Muscle of leg (tissue), 16 donors: ENCODE measurements around the gene SLC39A10. TPM values are rescaled to one million over a fixed set of nuclear protein-coding genes. Genes with fewer than 3 reads are reported as not detected.

ENCODE experiments used
- DNase-seq: peaks from one replicate; pipeline ENCODE4 v3.0.0; 2013
- H3K27ac ChIP-seq: one replicate; pipeline ENCODE4 v1.5.1; 2013; ENCODE audit warnings: mild to moderate bottlenecking, low read length, control low read depth
- H3K27me3 ChIP-seq: one replicate; pipeline ENCODE4 v1.6.1; 2013; ENCODE audit warnings: low read length; ENCODE audit not compliant: control insufficient read depth, insufficient read depth
- H3K36me3 ChIP-seq: one replicate; pipeline ENCODE4 v1.6.1; 2013; ENCODE audit warnings: low read length; ENCODE audit not compliant: control insufficient read depth, insufficient read depth
- H3K4me1 ChIP-seq: one replicate; pipeline ENCODE4 v1.6.1; 2013; ENCODE audit warnings: low read length; ENCODE audit not compliant: control insufficient read depth, insufficient read depth
- H3K4me3 ChIP-seq: one replicate; pipeline ENCODE4 v1.5.1; 2013; ENCODE audit warnings: low read length, control low read depth
- H3K9me3 ChIP-seq: replicated peaks from 2 replicates; pipeline ENCODE4 v1.6.1; 2013; ENCODE audit warnings: low read depth, low read length; ENCODE audit not compliant: control insufficient read depth
- WGBS: methylation state at CpG from one replicate; pipeline ENCODE4 v1.1.5; 2013; ENCODE audit warnings: missing lambda C conversion rate; ENCODE audit not compliant: insufficient coverage; 5-methylcytosine and 5-hydroxymethylcytosine counted together
- long read RNA-seq, 11 donors: transcript quantifications; one replicate each; lab custom pipeline, GENCODE V29; 2026
- polyA plus RNA-seq, 8 donors: library from polyadenylated mRNA; unstranded; fragments of 120-200 nt; gene quantifications; one replicate each; pipeline versions ENCODE4 v1.2.1 to v1.2.3, GENCODE V29; 2013; ENCODE audit warnings: inconsistent platforms in 1 of 8, low replicate concordance in 1 of 8; ENCODE audit not compliant: insufficient read length in 8 of 8, insufficient read depth in 1 of 8
- total RNA-seq: library from RNA; stranded (reverse); fragments of 120-200 nt; gene quantifications from one replicate; pipeline ENCODE4 v1.2.4, GENCODE V29; 2013

The SLC39A10 gene, protein sequence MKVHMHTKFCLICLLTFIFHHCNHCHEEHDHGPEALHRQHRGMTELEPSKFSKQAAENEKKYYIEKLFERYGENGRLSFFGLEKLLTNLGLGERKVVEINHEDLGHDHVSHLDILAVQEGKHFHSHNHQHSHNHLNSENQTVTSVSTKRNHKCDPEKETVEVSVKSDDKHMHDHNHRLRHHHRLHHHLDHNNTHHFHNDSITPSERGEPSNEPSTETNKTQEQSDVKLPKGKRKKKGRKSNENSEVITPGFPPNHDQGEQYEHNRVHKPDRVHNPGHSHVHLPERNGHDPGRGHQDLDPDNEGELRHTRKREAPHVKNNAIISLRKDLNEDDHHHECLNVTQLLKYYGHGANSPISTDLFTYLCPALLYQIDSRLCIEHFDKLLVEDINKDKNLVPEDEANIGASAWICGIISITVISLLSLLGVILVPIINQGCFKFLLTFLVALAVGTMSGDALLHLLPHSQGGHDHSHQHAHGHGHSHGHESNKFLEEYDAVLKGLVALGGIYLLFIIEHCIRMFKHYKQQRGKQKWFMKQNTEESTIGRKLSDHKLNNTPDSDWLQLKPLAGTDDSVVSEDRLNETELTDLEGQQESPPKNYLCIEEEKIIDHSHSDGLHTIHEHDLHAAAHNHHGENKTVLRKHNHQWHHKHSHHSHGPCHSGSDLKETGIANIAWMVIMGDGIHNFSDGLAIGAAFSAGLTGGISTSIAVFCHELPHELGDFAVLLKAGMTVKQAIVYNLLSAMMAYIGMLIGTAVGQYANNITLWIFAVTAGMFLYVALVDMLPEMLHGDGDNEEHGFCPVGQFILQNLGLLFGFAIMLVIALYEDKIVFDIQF
- total RNA-seq (24.3 TPM), polyA plus RNA-seq (10 to 100 TPM; 16.3 to 26.3 (median 19.3) TPM)
- long read RNA-seq, donor 1, full-length matches to known transcripts, result 1 of 10 reads
- long read RNA-seq, donor 1, partial matches to known transcripts, result 9 of 10 reads
- long read RNA-seq, donor 1, other reads (novel, unspliced or antisense), result 0 of 10 reads
- long read RNA-seq, donor 2, result 0 reads
- long read RNA-seq, donor 3, full-length matches to known transcripts, result 1 of 1 reads
- long read RNA-seq, donor 3, partial matches to known transcripts, result 0 of 1 reads
- long read RNA-seq, donor 3, other reads (novel, unspliced or antisense), result 0 of 1 reads
- long read RNA-seq, donor 4, result 0 reads
- long read RNA-seq, donor 5, full-length matches to known transcripts, result 3 of 59 reads
- long read RNA-seq, donor 5, partial matches to known transcripts, result 56 of 59 reads
- long read RNA-seq, donor 5, other reads (novel, unspliced or antisense), result 0 of 59 reads
- long read RNA-seq, donor 6, partial matches to known transcripts, result 7 of 7 reads
- long read RNA-seq, donor 6, other reads (novel, unspliced or antisense), result 0 of 7 reads
- long read RNA-seq, donor 7, full-length matches to known transcripts, result 2 of 16 reads
- long read RNA-seq, donor 7, partial matches to known transcripts, result 14 of 16 reads
- long read RNA-seq, donor 7, other reads (novel, unspliced or antisense), result 0 of 16 reads
- long read RNA-seq, donor 8, full-length matches to known transcripts, result 2 of 2 reads
- long read RNA-seq, donor 8, partial matches to known transcripts, result 0 of 2 reads
- long read RNA-seq, donor 8, other reads (novel, unspliced or antisense), result 0 of 2 reads
- long read RNA-seq, donor 9, partial matches to known transcripts, result 14 of 14 reads
- long read RNA-seq, donor 9, other reads (novel, unspliced or antisense), result 0 of 14 reads
- long read RNA-seq, donor 10, full-length matches to known transcripts, result 1 of 14 reads
- long read RNA-seq, donor 10, partial matches to known transcripts, result 13 of 14 reads
- long read RNA-seq, donor 10, other reads (novel, unspliced or antisense), result 0 of 14 reads
- long read RNA-seq, donor 11, full-length matches to known transcripts, result 2 of 7 reads
- long read RNA-seq, donor 11, partial matches to known transcripts, result 5 of 7 reads
- long read RNA-seq, donor 11, other reads (novel, unspliced or antisense), result 0 of 7 reads

DNA sequence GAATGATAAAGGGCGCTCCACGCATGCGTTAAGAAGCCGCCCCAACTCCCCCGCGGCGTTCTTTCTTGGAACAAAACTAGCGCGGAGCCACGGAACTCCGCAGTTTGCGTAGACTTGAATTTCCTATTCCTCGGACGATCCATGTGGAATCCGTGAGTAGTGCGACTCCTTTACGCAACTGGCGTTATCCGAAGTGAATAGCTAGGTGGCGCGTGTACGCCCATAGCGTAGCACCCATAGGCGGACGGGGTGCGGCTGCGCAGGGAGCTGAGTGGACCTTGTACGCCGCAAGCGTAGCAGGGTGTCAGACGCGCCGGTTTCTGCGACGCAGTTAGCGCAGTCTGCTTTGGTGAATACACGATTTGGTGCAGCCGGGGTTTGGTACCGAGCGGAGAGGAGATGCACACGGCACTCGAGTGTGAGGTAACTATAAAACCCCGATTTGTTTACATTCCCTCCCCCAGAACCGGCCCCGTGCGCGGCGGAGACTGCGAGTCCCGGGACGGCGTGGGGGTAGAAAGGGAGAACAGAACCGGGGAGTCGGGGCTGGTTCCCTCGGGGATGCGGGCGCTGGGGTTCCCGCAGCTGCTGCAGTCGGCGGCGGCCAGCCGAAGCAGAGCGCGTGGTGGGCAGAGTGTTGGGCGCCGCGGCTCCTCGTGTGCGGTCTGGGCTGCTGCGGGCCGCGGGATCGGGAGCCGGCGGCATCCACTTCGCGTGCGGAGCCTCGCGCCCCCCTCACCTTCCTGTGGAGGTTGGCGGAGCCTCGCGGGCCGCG, at the start of gene SLC39A10:
Gene SLC39A10, plus strand, starts transcription at position 368 of the 775 bp plus-strand sequence. CDS start 22,817 bp downstream, outside the sequence.
- peak within 1 kb of the TSS; percentile 97 for H3K27ac ChIP-seq
- H3K9me3 ChIP-seq, result no peaks in the 10 kb centered on the region
- DNase-seq, result peak; percentile 100
- peaks cover 4% of the 10 kb centered on the region for H3K4me1 ChIP-seq
- peak within 1 kb of the TSS; percentile 94 for H3K4me3 ChIP-seq
- under 1% methylated on average over 74 of the region's 85 CpGs for WGBS
- H3K36me3 ChIP-seq, result no peaks in the 10 kb centered on the region
- H3K27me3 ChIP-seq, result no peaks in the 10 kb centered on the region

DNA sequence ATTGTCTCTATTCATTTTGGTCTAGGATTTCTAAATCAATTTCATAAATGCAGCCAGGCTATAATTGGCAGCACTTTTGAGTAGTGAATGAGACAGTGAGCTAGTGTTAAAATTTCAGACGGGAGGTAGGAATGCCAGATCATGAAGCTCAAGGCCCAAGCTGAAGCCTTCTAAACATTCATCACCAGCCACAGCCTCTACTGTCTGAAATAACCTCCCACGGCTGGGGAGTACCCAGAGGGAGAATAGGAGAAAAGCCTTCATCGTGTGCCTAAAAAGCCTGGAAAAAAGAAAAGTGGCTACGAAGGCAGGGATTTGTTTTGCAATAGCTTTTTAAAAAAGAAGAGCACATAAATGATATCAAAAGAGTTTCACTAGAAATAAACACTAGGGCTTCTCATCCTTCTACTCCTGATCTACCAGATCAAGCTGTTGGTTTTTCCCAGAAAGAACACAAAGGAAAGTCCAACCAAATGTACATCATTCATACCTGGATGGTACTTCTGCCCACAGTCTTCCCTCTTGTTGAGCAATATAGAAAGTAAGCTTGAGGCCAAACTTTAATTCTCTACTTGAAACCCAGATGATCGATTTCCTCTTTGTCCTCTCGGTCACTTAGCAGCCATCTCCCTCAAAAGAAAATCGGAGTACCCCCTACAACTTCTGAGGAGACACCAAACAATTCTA, 48.1 kb upstream of the SLC39A10 start:
- no peak for DNase-seq
- Histone ChIP-seq H3K4me1 (peaks cover 3% of the 10 kb centered on the region), H3K27me3 (no peaks in the 10 kb centered on the region), H3K4me3 (no peak overlapping the region), H3K9me3 (no peaks in the 10 kb centered on the region), H3K27ac (no peak overlapping the region), H3K36me3 (no peaks in the 10 kb centered on the region)
- no CpG with 5 or more reads among the region's 7 CpGs for WGBS

DNA sequence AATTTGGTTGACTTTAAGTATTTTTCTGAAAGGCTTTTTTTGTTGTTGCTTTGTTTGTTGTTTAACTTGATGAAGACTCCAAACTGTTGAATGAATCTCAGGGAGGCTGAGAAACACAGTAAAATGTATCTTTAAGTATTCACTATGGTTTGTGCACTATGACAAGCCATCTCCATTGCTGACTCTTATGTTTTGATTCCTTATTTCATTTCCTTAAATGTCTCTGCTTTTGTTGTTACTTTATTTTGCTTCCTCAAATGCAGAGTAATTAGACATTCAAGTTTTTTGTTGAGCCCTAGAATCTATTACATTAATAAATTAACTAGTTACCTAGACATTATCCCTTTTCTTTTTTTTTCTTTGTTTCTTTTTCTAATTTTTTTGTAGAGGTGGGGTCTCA, 46.3 kb upstream of the SLC39A10 start:
- Histone ChIP-seq H3K9me3 (no peaks in the 10 kb centered on the region), H3K4me1 (peaks cover 3% of the 10 kb centered on the region), H3K4me3 (no peak overlapping the region), H3K36me3 (no peaks in the 10 kb centered on the region), H3K27me3 (no peaks in the 10 kb centered on the region), H3K27ac (no peak overlapping the region)
- DNase-seq, result peak; percentile 28

DNA sequence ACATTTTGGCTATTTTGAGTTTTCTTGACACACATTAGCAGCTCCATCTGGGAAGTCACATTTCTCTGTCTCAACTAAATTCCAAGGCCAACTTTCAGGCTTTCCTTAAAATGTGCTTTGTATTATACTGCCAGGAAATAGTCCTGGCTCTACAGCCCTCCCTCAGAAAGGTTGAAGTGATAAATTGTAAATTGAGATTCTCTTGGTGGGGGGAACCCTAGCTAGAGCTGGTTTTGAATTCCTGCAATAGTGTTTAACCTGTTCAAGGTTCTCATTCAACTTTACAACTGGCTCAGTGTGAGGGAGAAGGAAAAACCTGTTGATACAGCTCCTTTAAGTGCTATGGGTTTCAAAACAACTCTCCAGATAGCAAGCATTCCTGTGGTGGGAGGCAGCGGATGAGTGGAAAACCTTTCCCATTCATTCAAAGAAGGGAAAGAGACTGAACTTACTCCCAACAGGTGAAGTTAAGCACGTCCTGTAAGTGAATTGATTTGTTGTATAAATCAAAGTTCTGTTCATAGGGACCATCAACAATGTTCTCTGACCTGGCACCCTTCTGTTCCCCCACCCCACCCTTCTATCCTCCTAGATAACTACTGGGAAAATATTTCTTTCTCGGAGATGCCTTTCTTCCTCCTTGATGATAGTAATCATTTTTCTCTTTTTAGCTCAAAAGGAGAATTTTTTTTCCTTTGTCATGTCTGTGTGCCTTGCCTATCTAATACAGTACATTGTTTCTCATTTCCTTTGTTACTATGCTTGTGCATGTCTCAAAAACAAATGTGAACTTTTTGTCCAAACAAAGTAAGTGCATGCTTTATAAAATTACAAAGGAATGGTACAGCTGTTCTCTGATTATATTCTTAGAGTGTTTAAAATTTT, 44.2 kb upstream of the SLC39A10 start:
- peak overlapping the region; percentile 39 for H3K27ac ChIP-seq
- no peaks in the 10 kb centered on the region for H3K9me3 ChIP-seq
- DNase-seq, result peak; percentile 41
- peaks cover 3% of the 10 kb centered on the region for H3K4me1 ChIP-seq
- no CpG with 5 or more reads among the region's 3 CpGs for WGBS
- H3K36me3 ChIP-seq, result no peaks in the 10 kb centered on the region
- no peaks in the 10 kb centered on the region for H3K27me3 ChIP-seq
- H3K4me3 ChIP-seq, result no peak overlapping the region

DNA sequence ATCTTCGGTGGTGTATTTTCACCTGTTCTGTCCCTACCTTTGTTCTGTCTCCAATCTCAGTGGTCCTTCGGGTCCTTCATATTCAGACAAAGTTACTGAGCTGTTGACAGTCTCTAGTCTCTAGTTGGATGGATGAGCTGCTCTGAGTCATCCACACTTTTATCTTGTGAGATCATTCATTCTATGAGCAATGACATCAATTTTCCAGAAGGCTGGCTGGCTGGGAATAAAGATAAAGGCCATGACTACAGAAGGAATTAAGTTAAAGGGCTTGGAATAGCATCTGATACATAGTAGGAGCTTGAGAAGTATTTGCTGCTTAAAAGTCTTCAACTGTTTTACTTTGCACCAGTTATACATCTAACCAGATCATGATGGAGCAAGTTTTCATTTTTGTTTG, 43.1 kb upstream of the SLC39A10 start:
- WGBS, result no CpG with 5 or more reads among the region's 2 CpGs

DNA sequence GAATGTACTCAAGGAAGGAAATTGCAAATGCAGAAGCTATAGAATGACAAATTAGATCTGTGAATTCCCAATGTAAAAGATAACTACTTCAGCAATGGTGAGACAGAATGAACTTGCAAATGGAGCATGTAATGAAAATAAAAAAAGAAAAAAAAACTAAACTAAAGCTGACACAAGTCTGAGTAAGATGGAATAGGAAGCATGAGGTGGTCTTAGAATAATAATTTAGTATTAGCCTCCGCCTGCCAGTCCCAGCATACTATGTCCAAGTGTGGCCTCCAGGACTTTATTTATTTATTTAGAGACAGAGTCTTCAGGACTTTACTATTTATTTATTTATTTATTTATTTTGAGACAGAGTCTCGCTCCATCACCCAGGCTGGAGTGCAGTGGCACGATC, 37.4 kb upstream of the SLC39A10 start:
- no peaks in the 10 kb centered on the region for H3K36me3 ChIP-seq
- no peaks in the 10 kb centered on the region for H3K27me3 ChIP-seq
- WGBS, result no CpG with 5 or more reads among the region's 3 CpGs
- no peak for DNase-seq
- H3K9me3 ChIP-seq, result no peaks in the 10 kb centered on the region
- H3K27ac ChIP-seq, result no peak overlapping the region
- H3K4me1 ChIP-seq, result no peaks in the 10 kb centered on the region
- no peak overlapping the region for H3K4me3 ChIP-seq

More for the DNA sequence above, 43.1 kb upstream of the SLC39A10 start:
- Histone ChIP-seq H3K27me3 (no peaks in the 10 kb centered on the region), H3K4me3 (no peak overlapping the region), H3K4me1 (peaks cover 3% of the 10 kb centered on the region), H3K27ac (peak overlapping the region; percentile 72), H3K36me3 (no peaks in the 10 kb centered on the region), H3K9me3 (no peaks in the 10 kb centered on the region)
- DNase-seq, result peak; percentile 91

DNA sequence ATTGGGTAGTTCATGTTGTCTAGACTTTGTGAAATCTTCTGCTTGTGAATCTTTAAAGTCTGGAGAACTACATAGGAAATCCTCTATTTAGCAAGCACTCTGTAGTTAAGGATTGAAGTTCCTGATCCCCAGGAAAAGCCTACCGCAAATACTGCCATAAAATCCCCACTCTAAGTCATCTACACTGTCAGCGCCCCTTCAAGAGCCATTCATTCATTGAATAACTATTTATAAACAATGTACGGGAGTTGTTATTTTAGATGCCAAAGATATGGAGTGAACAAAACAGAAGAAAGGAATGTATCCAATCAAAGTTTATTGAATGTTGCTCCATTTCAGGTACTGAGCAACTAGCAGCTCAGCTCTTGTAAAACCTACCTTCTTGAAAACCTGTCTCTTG, 36.5 kb upstream of the SLC39A10 start:
- H3K36me3 ChIP-seq, result no peaks in the 10 kb centered on the region
- no peaks in the 10 kb centered on the region for H3K9me3 ChIP-seq
- WGBS, result no CpG with 5 or more reads among the region's 3 CpGs
- H3K4me1 ChIP-seq, result no peaks in the 10 kb centered on the region
- no peaks in the 10 kb centered on the region for H3K27me3 ChIP-seq
- H3K4me3 ChIP-seq, result no peak overlapping the region
- H3K27ac ChIP-seq, result no peak overlapping the region
- no peak for DNase-seq
